OCI-LY7 (cell line): ENCODE measurements around the gene KRT37.

Experiments
- EZH2phosphoT487 ChIP-seq: fragments of 200-600 bp; sonication (generic); IDR thresholded peaks from 2 replicates; pipeline ENCODE4 v1.6.1; 2018; ENCODE audit warnings: low read depth, borderline replicate concordance, mild to moderate bottlenecking, mixed run types, antibody characterized with exemption, low read length, moderate library complexity, mixed read lengths
- TF ChIP-seq, protein P1 (sequence below): fragments of 200-600 bp; sonication (generic); conservative IDR thresholded peaks from 2 replicates; pipeline ENCODE4 v1.5.1; 2014; ENCODE audit warnings: mild to moderate bottlenecking, antibody characterized with exemption, low read length, moderate library complexity, mixed read lengths

DNA sequence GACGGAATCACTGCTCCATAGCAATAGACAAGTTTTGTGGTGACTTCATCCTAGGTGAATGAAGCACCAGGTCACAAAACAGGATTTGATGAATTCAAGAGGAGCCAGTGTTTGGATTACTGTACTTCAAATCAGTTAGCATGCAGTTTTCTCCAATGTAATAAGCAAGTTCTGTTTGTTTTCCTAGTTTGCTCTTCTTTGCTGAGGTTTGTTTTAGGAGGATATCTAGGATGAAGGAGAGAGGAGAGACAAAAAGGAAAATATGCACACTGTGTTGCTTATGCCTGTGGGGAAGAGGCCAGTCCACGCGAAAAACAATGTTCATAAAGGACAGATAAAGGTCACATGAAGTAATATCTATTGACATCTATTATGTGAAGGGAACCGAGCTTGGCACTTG lies 9.0 kb downstream of the KRT37 start:
- TF ChIP-seq, protein P1, sequence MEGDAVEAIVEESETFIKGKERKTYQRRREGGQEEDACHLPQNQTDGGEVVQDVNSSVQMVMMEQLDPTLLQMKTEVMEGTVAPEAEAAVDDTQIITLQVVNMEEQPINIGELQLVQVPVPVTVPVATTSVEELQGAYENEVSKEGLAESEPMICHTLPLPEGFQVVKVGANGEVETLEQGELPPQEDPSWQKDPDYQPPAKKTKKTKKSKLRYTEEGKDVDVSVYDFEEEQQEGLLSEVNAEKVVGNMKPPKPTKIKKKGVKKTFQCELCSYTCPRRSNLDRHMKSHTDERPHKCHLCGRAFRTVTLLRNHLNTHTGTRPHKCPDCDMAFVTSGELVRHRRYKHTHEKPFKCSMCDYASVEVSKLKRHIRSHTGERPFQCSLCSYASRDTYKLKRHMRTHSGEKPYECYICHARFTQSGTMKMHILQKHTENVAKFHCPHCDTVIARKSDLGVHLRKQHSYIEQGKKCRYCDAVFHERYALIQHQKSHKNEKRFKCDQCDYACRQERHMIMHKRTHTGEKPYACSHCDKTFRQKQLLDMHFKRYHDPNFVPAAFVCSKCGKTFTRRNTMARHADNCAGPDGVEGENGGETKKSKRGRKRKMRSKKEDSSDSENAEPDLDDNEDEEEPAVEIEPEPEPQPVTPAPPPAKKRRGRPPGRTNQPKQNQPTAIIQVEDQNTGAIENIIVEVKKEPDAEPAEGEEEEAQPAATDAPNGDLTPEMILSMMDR: no peak
- TF ChIP-seq EZH2phosphoT487: no peak
